ENCODE results near the gene GABPB2.

Gene GABPB2

GRCh38 chr1:151070474-151071276 is at the start of gene GABPB2:
Gene GABPB2 (plus strand): TSS chr1:151070761. CDS start chr1:151088190, 17,429 bp downstream.
- peak; percentile 95 for FAIRE-seq
- DNase-seq (ENCODE audit: insufficient read length, low spot score), result peak; percentile 79

GRCh38 chr1:151024540-151025146 is 45.9 kb upstream of the GABPB2 start:
- peak; percentile 84 for FAIRE-seq
- DNase-seq (ENCODE audit: insufficient read length, low spot score), result peak; percentile 73

GRCh38 chr1:151026460-151026859 is 44.1 kb upstream of the GABPB2 start:
- FAIRE-seq, result no peak

GRCh38 chr1:151032164-151032563 is 38.4 kb upstream of the GABPB2 start:
- FAIRE-seq, result no peak
- DNase-seq (ENCODE audit: insufficient read length, low spot score), result no peak

More at GRCh38 chr1:151026460-151026859, 44.1 kb upstream of the GABPB2 start:
- no peak for DNase-seq (ENCODE audit: insufficient read length, low spot score)

GRCh38 chr1:151035167-151035566 is 35.4 kb upstream of the GABPB2 start:
- DNase-seq (ENCODE audit: insufficient read length, low spot score) (no peak), FAIRE-seq (no peak)

GRCh38 chr1:151036356-151036755 is 34.2 kb upstream of the GABPB2 start, which contains the start of gene BNIPL:
Gene BNIPL (plus strand): TSS chr1:151036586. CDS start chr1:151036726, 140 bp downstream.
- FAIRE-seq, result no peak
- no peak for DNase-seq (ENCODE audit: insufficient read length, low spot score)

- DNase-seq (ENCODE audit: insufficient read length, low spot score) (no peak), FAIRE-seq (no peak)
Observed at GRCh38 chr1:151037032-151037431, 33.5 kb upstream of the GABPB2 start.

GRCh38 chr1:151039521-151039920 is 31.0 kb upstream of the GABPB2 start:
- DNase-seq (ENCODE audit: insufficient read length, low spot score), result no peak
- FAIRE-seq, result no peak

GRCh38 chr1:151043163-151043562 is 27.4 kb upstream of the GABPB2 start:
- FAIRE-seq, result no peak
- DNase-seq (ENCODE audit: insufficient read length, low spot score), result no peak

- DNase-seq (ENCODE audit: insufficient read length, low spot score), result peak; percentile 62
- peak; percentile 33 for FAIRE-seq
Observed at GRCh38 chr1:151047591-151047924, 23.0 kb upstream of the GABPB2 start, which contains the start of gene C1orf56. Gene C1orf56 (plus strand): TSS chr1:151047751. CDS start chr1:151047848, 97 bp downstream.

GRCh38 chr1:151047925-151048644 is 22.5 kb upstream of the GABPB2 start:
- FAIRE-seq (peak; percentile 45), DNase-seq (ENCODE audit: insufficient read length, low spot score) (no peak)

- no peak for FAIRE-seq
- no peak for DNase-seq (ENCODE audit: insufficient read length, low spot score)
Observed at GRCh38 chr1:151048645-151049032, 21.9 kb upstream of the GABPB2 start.

GRCh38 chr1:151049458-151049857 is 21.1 kb upstream of the GABPB2 start:
- no peak for FAIRE-seq

GRCh38 chr1:151050051-151050688 is 20.4 kb upstream of the GABPB2 start:
- FAIRE-seq, result no peak

More at GRCh38 chr1:151049458-151049857, 21.1 kb upstream of the GABPB2 start:
- no peak for DNase-seq (ENCODE audit: insufficient read length, low spot score)

GRCh38 chr1:151051356-151052009 is 19.1 kb upstream of the GABPB2 start:
- no peak for FAIRE-seq

More at GRCh38 chr1:151050051-151050688, 20.4 kb upstream of the GABPB2 start:
- no peak for DNase-seq (ENCODE audit: insufficient read length, low spot score)

GRCh38 chr1:151054971-151055547 is 15.5 kb upstream of the GABPB2 start:
- FAIRE-seq, result no peak
- DNase-seq (ENCODE audit: insufficient read length, low spot score), result no peak

More at GRCh38 chr1:151051356-151052009, 19.1 kb upstream of the GABPB2 start:
- no peak for DNase-seq (ENCODE audit: insufficient read length, low spot score)

- DNase-seq (ENCODE audit: insufficient read length, low spot score), result no peak
- FAIRE-seq, result no peak
Observed at GRCh38 chr1:151055581-151055980, 15.0 kb upstream of the GABPB2 start.

- DNase-seq (ENCODE audit: insufficient read length, low spot score) (no peak), FAIRE-seq (no peak)
Observed at GRCh38 chr1:151056149-151056548, 14.4 kb upstream of the GABPB2 start.

GRCh38 chr1:151058692-151059091 is 11.9 kb upstream of the GABPB2 start:
- FAIRE-seq (peak; percentile 4), DNase-seq (ENCODE audit: insufficient read length, low spot score) (no peak)

Data from GM19239 (cell line).